ENCODE measurements around the gene SLCO1B1.
"Not testable (repeated sequence)": the region's sequence is repeated elsewhere in the genome, so short reads cannot be mapped to it uniquely, and the experiment has no call there.

The SLCO1B1 gene, protein sequence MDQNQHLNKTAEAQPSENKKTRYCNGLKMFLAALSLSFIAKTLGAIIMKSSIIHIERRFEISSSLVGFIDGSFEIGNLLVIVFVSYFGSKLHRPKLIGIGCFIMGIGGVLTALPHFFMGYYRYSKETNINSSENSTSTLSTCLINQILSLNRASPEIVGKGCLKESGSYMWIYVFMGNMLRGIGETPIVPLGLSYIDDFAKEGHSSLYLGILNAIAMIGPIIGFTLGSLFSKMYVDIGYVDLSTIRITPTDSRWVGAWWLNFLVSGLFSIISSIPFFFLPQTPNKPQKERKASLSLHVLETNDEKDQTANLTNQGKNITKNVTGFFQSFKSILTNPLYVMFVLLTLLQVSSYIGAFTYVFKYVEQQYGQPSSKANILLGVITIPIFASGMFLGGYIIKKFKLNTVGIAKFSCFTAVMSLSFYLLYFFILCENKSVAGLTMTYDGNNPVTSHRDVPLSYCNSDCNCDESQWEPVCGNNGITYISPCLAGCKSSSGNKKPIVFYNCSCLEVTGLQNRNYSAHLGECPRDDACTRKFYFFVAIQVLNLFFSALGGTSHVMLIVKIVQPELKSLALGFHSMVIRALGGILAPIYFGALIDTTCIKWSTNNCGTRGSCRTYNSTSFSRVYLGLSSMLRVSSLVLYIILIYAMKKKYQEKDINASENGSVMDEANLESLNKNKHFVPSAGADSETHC

DNA sequence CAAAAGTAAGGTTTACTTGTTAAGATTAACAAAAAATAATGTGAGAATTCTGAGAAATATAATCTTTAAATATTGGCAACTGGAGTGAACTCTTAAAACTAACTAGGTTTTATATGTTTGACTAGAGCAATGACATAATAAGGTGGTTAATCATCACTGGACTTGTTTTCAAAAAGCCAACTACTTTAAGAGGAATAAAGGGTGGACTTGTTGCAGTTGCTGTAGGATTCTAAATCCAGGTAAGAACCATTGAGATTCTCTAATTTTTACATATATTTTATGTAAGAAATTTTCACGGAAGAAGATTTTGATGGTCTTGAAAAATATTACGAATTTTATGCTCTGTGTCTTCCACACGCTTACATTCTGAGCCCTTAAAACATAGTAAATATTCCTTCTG, at the start of gene SLCO1B1:
Gene SLCO1B1 (plus strand): TSS at position 197 of the 400 bp plus-strand sequence. CDS start 10,381 bp downstream, outside the sequence.
- no peak within 1 kb of the TSS for H3K27ac ChIP-seq
- TF ChIP-seq, protein P1, sequence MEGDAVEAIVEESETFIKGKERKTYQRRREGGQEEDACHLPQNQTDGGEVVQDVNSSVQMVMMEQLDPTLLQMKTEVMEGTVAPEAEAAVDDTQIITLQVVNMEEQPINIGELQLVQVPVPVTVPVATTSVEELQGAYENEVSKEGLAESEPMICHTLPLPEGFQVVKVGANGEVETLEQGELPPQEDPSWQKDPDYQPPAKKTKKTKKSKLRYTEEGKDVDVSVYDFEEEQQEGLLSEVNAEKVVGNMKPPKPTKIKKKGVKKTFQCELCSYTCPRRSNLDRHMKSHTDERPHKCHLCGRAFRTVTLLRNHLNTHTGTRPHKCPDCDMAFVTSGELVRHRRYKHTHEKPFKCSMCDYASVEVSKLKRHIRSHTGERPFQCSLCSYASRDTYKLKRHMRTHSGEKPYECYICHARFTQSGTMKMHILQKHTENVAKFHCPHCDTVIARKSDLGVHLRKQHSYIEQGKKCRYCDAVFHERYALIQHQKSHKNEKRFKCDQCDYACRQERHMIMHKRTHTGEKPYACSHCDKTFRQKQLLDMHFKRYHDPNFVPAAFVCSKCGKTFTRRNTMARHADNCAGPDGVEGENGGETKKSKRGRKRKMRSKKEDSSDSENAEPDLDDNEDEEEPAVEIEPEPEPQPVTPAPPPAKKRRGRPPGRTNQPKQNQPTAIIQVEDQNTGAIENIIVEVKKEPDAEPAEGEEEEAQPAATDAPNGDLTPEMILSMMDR (IDR thresholded peaks at IDR 0.05), result no peak
- TF ChIP-seq ZFX (IDR thresholded peaks at IDR 0.05; ENCODE audit: borderline replicate concordance), result no peak

DNA sequence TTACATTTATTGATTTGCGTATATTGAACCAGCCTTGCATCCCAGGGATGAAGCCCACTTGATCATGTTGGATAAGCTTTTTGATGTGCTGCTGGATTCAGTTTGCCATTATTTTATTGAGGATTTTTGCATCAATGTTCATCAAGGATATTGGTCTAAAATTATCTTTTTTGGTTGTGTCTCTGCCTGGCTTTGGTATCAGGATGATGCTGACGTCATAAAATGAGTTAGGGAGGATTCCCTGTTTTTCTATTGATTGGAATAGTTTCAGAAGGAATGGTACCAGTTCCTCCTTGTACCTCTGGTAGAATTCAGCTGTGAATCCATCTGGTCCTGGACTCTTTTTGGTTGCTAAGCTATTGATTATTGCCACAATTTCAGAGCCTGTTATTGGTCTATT, 46.2 kb upstream of the SLCO1B1 start:
- not testable (repeated sequence) for H3K27ac ChIP-seq

DNA sequence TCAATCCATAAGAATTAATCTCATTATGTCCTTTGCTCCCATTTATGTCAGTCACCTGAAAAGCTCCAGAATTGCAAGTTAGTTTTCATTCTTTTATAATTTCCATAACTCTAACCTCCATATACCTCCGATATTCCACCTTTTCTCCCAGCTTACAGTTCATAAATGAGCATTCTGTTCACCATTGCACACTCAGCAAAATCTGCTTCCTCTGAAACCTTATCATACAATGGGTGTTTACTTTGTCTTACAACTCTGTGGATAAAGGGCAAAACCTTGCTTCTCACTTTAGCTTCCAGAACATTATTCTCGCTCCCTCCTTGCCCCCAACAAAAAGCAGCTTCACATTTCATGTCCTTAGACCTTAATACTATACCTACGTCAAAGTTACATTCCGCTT, 19.3 kb upstream of the SLCO1B1 start:
- H3K27ac ChIP-seq, result no peak overlapping the region
- no peak for TF ChIP-seq ZFX (IDR thresholded peaks at IDR 0.05; ENCODE audit: borderline replicate concordance)
- TF ChIP-seq, protein P1 (IDR thresholded peaks at IDR 0.05), result no peak

DNA sequence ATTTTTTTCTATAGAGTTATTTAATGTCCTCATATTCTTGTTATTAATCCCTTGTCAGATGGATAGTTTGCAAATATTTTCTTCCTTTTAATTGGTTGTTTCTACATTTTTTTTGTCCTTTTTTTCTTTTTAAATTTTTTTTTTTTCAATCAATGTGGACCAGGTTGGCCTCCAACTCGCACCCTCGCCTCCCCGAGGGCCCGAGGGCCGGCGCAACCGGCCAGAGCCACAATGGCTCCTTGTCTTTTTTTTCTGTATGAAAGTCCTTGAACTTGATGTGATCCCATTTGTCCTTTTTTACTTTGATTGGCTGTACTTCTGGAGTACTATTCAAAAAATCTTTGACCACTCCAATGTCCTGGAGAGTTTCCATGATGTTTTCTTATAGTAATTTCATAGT, 17.7 kb upstream of the SLCO1B1 start:
- no peak overlapping the region for H3K27ac ChIP-seq
- TF ChIP-seq, protein P1 (IDR thresholded peaks at IDR 0.05), result no peak
- no peak for TF ChIP-seq ZFX (IDR thresholded peaks at IDR 0.05; ENCODE audit: borderline replicate concordance)

DNA sequence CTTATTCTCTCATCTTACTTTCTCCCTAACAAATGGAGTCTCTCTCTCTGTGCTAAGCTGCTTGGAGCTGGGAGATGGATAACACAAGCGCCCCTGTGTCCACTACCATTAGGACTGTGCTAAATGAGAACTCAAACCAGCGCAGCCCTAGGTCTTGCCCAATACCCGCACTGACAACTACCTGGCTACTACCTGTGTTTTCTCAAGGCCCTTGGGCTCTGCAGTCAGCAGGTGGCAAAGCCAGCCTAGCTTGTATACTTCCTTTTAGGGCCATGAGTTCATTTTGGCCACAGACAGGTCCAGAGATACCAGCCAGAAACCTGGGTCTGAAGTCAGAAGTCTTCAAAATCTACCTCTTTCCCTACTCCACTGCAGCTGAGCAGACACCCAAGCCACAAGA, 13.0 kb upstream of the SLCO1B1 start:
- no peak overlapping the region for H3K27ac ChIP-seq

DNA sequence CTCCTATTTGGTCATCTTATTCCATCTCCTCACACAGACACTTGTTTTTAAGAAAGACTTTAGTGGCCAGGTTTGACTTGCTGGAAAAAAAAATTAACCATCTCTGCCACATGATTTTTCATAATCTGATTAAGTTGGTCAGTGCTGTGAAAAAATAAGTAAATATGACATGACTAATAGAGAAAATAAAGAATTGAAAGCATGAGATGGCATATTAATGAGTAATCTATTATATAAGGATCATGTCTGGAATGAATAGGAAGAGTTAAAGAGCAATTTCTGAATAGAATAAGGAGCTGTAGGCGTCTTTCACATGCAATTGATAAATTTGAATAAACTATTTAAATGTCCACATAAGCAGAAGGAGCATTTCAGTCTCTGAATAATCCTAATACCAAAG, 12.2 kb upstream of the SLCO1B1 start:
- no peak for TF ChIP-seq ZFX (IDR thresholded peaks at IDR 0.05; ENCODE audit: borderline replicate concordance)
- TF ChIP-seq, protein P1 (IDR thresholded peaks at IDR 0.05), result no peak
- no peak overlapping the region for H3K27ac ChIP-seq

More for the DNA sequence above, 13.0 kb upstream of the SLCO1B1 start:
- TF ChIP-seq ZFX (IDR thresholded peaks at IDR 0.05; ENCODE audit: borderline replicate concordance), result no peak
- TF ChIP-seq, protein P1 (IDR thresholded peaks at IDR 0.05), result no peak

DNA sequence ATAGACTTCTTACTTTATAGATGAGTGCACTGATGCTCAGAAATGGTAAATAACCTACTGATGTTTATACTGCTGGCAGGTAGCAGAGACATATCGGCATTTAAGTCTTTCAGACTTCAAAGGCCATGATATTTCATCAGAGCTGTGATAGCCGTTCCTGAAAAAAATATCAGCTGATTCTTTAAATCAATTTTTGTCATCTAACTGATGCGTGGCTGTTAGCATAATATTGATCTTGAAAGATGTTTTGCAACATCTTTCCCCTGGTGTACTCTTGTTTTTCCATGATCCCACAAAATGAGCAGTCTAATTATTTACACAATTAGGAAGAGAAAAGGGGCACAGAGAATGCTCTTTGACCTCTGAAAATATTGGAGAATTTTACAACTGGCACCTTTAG, 1.6 kb upstream of the SLCO1B1 start:
- no peak overlapping the region for H3K27ac ChIP-seq
- TF ChIP-seq, protein P1 (IDR thresholded peaks at IDR 0.05), result no peak
- no peak for TF ChIP-seq ZFX (IDR thresholded peaks at IDR 0.05; ENCODE audit: borderline replicate concordance)

All from 22Rv1 (cell line).